GM13976 (cell line): ENCODE results near the gene FAM3D.

Source experiments
- DNase-seq: peaks from one replicate; pipeline ENCODE4 v3.0.0; 2012; ENCODE audit warnings: low spot score
- in situ Hi-C: fragments of 300-500 bp; cut with MboI; formaldehyde crosslinking; loops from one replicate; pipeline ENCODE4 v1.12.0; 2022; ENCODE audit warnings: low sequenced_read_pairs, mixed read lengths, inconsistent platforms; ENCODE audit not compliant: unreplicated experiment
- TF ChIP-seq, protein P1 (sequence below): IDR thresholded peaks from 2 replicates; pipeline ENCODE4 v1.5.1; 2012; ENCODE audit warnings: borderline replicate concordance, mild to moderate bottlenecking; ENCODE audit not compliant: insufficient read depth; ENCODE audit errors: extremely low read depth, missing control alignments, control extremely low read depth

Gene FAM3D

DNA sequence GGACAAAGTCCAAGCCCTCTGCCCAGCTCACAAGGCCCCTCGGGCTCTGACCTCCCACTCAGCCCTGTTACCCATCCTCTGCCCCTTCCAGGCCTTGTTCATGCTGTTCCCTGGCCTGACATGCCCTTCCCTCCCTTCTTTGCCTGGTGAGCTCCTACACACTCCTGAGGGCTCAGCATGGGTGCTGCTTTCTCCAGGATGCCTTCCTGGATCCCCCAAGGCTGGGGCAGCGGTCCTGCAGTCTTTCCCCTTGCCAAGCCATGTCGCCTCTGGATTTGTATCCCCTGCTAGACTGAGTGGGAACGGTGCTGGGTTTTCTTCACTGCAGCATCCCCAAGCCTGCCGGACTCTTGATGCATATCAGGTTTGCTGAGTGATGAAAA is 35.9 kb downstream of the FAM3D start:
- TF ChIP-seq, protein P1, sequence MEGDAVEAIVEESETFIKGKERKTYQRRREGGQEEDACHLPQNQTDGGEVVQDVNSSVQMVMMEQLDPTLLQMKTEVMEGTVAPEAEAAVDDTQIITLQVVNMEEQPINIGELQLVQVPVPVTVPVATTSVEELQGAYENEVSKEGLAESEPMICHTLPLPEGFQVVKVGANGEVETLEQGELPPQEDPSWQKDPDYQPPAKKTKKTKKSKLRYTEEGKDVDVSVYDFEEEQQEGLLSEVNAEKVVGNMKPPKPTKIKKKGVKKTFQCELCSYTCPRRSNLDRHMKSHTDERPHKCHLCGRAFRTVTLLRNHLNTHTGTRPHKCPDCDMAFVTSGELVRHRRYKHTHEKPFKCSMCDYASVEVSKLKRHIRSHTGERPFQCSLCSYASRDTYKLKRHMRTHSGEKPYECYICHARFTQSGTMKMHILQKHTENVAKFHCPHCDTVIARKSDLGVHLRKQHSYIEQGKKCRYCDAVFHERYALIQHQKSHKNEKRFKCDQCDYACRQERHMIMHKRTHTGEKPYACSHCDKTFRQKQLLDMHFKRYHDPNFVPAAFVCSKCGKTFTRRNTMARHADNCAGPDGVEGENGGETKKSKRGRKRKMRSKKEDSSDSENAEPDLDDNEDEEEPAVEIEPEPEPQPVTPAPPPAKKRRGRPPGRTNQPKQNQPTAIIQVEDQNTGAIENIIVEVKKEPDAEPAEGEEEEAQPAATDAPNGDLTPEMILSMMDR: no peak
- in situ Hi-C loops: no loop called here

DNA sequence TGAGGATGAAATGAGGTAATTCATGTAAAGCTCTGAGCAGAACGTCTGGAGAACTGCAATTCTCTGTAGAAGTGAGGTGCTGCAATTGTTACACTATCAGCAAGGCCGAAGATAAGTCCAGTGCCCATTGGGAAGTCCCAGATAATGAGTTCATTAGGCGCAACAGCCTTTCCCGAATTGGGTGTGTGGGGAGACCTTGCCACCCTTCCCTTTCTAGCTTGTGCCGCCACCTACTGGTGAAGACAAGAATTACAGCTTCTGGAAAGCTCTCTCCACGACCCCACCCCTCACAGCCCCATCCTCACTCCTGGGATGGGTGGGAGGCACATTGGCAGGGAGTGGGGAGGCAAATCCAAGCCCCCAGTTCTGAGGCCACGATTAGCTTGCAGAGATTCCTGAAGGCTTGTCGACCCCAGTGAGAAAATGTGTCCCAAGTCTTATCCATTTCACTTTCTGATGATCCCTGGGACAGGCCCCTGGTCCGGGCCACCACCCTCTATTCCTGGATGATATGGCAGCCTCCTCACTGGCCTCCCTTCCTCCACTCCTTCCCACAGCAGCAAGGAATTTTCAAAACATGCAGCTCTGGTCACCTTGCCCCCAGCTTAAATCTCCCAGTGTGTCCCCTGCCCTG is 36.4 kb downstream of the FAM3D start:
- TF ChIP-seq, protein P1: peak; percentile 81
- peak; percentile 76 for DNase-seq
- in situ Hi-C loops: no loop called here

More for the DNA sequence above, 35.9 kb downstream of the FAM3D start:
- no peak for DNase-seq

DNA sequence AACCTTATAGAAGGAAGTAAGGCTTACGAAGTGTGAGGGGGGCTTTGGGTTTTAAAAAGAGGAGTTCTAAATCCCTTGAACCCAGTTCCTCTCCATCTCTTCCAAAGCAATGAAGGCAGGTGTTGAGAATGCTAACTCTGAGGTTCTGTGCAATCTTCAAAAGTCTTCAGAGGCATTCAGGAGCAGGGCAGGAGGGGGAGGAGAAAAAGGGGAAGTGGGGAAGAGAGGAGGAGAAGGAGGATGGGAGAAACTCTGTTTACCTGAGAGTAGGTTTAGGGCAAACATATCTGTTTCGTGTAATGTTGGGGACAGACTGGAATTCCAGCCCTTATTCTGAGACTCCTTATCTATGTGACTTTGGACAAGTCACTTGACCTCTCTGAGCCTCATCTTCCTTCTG is 36.9 kb downstream of the FAM3D start:
- in situ Hi-C loops: loop anchor here (10.0 kb wide), 1 partner anchor 55 kb away; the partner anchor contains the start of gene FAM107A
- TF ChIP-seq, protein P1: no peak
- DNase-seq: no peak

DNA sequence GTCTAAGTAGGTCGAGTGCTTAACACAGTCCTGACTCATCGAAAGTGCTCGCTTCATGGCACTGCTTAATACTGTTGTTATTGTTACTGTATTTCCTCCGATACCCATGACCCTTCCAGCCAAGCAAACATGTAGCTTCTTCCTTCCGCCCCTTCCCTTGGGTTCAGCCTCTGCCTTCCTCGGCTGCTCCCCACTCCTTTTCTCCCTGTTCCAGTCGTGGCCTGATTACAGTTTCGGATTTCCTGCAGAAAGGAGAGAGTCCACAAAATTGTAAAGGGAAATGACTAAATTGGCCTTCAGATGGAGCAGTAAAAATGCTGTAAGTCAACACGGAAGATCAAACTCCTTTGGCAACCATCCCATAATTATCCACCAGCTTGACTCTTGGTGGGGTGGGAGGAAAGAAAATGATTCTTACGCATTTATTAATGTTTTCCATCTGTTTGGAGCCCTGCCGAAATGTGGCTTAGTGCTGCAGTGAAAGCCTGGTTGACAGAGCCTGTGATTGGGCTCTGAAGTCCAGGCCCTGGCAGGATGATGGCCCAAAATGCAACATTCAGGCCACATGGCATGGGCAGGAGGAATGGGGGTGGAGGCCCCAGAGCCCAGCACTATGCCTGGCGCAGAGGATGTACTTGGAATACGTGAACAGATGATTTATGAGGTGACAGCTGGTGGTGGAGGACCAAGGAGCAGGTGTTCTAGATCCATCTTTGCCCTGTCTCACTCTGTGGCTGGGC is 37.6 kb downstream of the FAM3D start:
- TF ChIP-seq, protein P1: no peak
- DNase-seq: no peak
- in situ Hi-C loops: loop anchor here (10.0 kb wide), 1 partner anchor 54 kb away; the partner anchor contains the start of gene FAM107A

DNA sequence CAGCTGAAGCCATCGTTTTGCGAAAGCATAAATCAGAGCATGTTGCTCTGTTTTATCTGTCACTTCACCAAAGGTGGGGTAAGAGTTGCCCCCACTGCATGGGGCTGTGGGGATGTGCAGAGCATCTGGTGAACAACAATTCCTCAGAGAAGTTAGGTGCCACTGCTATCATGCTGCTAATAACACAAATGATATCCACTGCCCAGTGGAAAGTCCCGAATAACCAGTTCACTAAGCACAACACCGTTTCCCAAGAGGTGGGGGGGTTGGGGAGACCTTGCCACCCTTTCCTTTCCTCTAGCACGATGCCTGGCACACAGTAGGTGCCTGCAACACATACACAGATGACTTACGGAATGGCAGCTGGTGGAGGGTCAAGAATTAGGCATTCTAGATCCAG is 38.6 kb downstream of the FAM3D start:
- TF ChIP-seq, protein P1: no peak
- in situ Hi-C loops: loop anchor here (10.0 kb wide), 1 partner anchor 53 kb away; the partner anchor contains the start of gene FAM107A
- no peak for DNase-seq

DNA sequence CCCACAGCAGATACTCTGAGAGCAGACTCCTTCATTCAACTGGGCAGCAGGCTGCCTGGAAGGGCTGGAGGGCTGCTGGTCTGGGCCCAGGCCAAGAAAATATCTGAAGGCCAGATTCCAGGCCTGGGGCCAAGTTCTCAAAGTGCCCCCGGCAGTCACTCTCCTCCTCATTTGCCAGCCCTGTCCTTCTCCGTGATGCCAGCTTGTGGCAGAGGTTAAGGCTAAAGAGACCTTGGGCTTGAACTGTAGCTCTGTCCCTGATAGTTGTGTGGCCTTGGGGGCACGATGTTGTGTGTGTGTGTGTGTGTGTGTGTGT is 39.0 kb downstream of the FAM3D start:
- DNase-seq: no peak
- in situ Hi-C loops: loop anchor here (10.0 kb wide), 1 partner anchor 53 kb away; the partner anchor contains the start of gene FAM107A
- TF ChIP-seq, protein P1: no peak
